ENCODE results near the gene C16orf46.
"Not testable (repeated sequence)": the region's sequence is repeated elsewhere in the genome, so short reads cannot be mapped to it uniquely, and the experiment has no call there.

C16orf46 gene

GRCh38 chr16:81077076-81077940 is at the start of gene C16orf46:
C16orf46 (minus strand) TSS chr16:81077238; CDS start chr16:81063955, 13,283 bp downstream.
- DNase-seq (ENCODE audit: low read depth in 2 of 2): peak; percentile 84 to 95

- DNase-seq (ENCODE audit: low read depth in 2 of 2): no peak
Measured at GRCh38 chr16:81123092-81123852, 46.2 kb upstream of the C16orf46 start.

- no peak for DNase-seq (ENCODE audit: low read depth in 2 of 2)
Measured at GRCh38 chr16:81121474-81121990, 44.5 kb upstream of the C16orf46 start.

- DNase-seq (ENCODE audit: low read depth in 2 of 2): no peak
Measured at GRCh38 chr16:81117436-81117835, 40.4 kb upstream of the C16orf46 start.

- no peak for DNase-seq (ENCODE audit: low read depth in 2 of 2)
Measured at GRCh38 chr16:81116285-81116684, 39.2 kb upstream of the C16orf46 start.

GRCh38 chr16:81112453-81112852 is 35.4 kb upstream of the C16orf46 start:
- no peak for DNase-seq (ENCODE audit: low read depth in 2 of 2)

GRCh38 chr16:81109274-81109673 is 32.2 kb upstream of the C16orf46 start:
- not testable (repeated sequence) for DNase-seq (ENCODE audit: low read depth in 2 of 2)

- DNase-seq (ENCODE audit: low read depth in 2 of 2): no peak
Measured at GRCh38 chr16:81107511-81107910, 30.5 kb upstream of the C16orf46 start.

- no peak for DNase-seq (ENCODE audit: low read depth in 2 of 2)
Measured at GRCh38 chr16:81106826-81107503, 29.9 kb upstream of the C16orf46 start.

GRCh38 chr16:81105946-81106345 is 28.9 kb upstream of the C16orf46 start:
- DNase-seq (ENCODE audit: low read depth in 2 of 2): no peak

GRCh38 chr16:81101702-81102101 is 24.7 kb upstream of the C16orf46 start:
- DNase-seq (ENCODE audit: low read depth in 2 of 2): no peak

GRCh38 chr16:81099958-81100357 is 22.9 kb upstream of the C16orf46 start:
- no peak for DNase-seq (ENCODE audit: low read depth in 2 of 2)

- no peak for DNase-seq (ENCODE audit: low read depth in 2 of 2)
Measured at GRCh38 chr16:81097230-81097629, 20.2 kb upstream of the C16orf46 start.

- DNase-seq (ENCODE audit: low read depth in 2 of 2): no peak
Measured at GRCh38 chr16:81096715-81097208, 19.7 kb upstream of the C16orf46 start.

- DNase-seq (ENCODE audit: low read depth in 2 of 2): peak; percentile 92
Measured at GRCh38 chr16:81095953-81096714, 19.1 kb upstream of the C16orf46 start, which contains the start of gene GCSH. GCSH (minus strand) TSS chr16:81096395; CDS start chr16:81096278, 117 bp downstream.

GRCh38 chr16:81095653-81095952 is 18.6 kb upstream of the C16orf46 start:
- DNase-seq (ENCODE audit: low read depth in 2 of 2): no peak

GRCh38 chr16:81094771-81095251 is 17.8 kb upstream of the C16orf46 start:
- no peak for DNase-seq (ENCODE audit: low read depth in 2 of 2)

GRCh38 chr16:81088836-81089235 is 11.8 kb upstream of the C16orf46 start:
- DNase-seq (ENCODE audit: low read depth in 2 of 2): no peak

- DNase-seq (ENCODE audit: low read depth in 2 of 2): no peak
Measured at GRCh38 chr16:81081014-81081413, 4.0 kb upstream of the C16orf46 start.

- no peak for DNase-seq (ENCODE audit: low read depth in 2 of 2)
Measured at GRCh38 chr16:81080233-81080632, 3.2 kb upstream of the C16orf46 start.

- DNase-seq (ENCODE audit: low read depth in 2 of 2): peak; percentile 86 to 98
Measured at GRCh38 chr16:81076566-81077075, 417 bp downstream of the C16orf46 start.

Measured in stimulated activated CD4-positive, alpha-beta T cell treated with anti-CD3 and anti-CD28 coated beads, Interleukin-1b, Interleukin-23, amount 100 ng/mL, for 1 hour (primary cell).